Stimulated activated CD4-positive, alpha-beta T cell treated with anti-CD3 and anti-CD28 coated beads, Interleukin-4, amount 100 ng/mL, for 1 hour (primary cell): Measurements from ENCODE around the gene SSR3.
A peak's percentile ranks its signal among the peaks of the same experiment; 100 is the strongest.
"Not testable (repeated sequence)": the region's sequence is repeated elsewhere in the genome, so short reads cannot be mapped to it uniquely, and the experiment has no call there.

ENCODE experiments used
- DNase-seq: peaks from one replicate; pipeline ENCODE4 v3.0.0-alpha.2; 2020

The SSR3 gene

DNA sequence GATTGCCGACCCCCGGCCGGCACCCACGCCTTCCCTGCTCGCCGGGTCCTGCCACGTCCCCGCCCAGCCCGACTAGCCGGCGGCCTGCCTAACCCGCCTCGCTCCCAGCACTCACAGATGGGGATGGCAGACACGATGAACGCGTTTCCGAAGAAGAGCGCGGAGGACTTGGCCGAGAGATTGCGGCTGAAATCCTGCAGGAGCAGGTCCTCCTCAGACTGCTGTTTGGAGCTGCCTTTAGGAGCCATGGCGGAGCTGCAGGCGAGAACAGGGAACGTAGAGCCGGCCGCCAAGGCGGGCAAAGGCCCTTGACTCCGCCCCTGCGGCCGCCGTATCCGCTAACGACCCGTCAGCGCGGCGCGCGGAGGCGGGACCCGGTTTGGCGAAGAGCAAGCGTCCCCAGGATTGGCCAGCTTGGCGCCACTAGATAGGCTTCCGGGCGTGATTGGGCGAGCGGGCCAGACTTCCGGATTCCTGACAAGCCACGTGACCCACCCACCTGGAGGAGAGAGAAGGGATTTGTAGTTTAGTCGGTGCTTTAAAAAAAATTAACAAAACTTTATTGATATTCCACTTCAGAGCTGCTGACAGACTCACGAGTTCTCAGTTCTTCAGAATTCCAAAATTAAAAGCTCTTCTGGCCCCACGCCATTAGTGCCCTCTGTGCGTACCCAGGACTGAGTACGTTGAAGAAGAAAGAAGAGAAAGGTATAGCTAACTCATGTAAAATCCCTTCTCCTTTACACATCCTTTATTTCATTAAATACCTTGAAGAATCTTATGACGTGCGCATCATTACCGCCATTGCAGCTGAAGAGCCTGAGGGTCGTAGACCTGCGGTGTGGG, at the start of gene SSR3:
Gene SSR3, minus strand, starts transcription at position 276 of the 846 bp plus-strand sequence. Its CDS starts 28 bp downstream, at position 248.
- peak; percentile 99 for DNase-seq

DNA sequence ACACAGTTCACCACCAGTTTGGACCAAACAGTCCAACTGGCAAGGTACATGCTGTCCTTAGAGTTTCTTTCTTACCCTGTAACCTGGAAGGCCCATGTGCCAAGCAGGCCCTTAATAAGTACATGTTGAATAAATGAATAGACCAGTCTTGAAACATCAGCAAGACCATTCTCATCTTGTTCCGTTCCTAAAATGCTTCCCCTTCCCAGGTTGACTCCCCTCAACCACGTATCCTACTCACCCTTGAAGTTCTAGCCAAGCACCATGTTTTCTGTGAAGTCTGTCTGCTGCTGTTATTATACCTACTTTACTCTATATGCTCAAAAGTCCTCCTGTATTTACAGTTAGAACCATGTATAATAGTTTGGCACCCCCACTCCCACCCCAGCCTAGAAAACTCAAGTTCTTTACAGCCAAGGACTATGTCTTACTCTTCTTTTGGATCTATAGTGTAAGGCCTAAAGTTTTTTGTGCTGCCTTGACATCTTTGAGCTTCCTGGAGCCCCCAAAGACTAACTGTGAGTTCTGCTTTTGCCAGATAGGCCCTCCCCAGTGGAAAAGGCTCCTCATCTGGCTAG, 49.2 kb upstream of the SSR3 start:
- DNase-seq = no peak

DNA sequence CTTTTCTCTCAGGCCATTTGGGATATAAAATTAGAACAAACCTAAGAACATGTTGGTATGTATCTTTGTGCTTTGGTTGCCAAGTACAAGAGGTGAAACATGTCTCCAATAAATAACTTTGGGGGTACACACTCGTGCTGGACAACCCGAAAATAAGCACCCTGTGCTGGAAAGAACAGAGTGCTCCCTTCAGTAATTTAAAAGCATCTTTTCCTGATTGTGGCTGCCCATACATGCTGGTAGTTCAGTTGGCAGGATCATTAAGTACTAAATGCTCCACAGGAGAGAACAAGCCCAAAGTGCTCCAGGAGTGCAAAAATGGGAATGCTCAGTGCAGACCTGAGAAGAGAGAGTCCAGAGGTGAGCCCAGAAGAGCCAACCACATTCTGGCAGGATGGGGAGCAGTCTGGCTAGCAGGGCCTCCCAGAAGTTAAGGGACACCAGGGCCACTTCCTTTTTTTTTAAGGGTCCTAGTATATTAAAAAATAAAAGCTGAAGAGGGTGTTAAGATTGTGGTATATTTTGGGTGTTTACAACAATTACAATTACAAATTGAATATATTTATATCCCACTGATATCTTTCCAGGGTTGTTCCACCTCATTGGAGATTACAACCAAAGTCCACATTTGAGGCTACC, 48.6 kb upstream of the SSR3 start:
- DNase-seq = no peak

DNA sequence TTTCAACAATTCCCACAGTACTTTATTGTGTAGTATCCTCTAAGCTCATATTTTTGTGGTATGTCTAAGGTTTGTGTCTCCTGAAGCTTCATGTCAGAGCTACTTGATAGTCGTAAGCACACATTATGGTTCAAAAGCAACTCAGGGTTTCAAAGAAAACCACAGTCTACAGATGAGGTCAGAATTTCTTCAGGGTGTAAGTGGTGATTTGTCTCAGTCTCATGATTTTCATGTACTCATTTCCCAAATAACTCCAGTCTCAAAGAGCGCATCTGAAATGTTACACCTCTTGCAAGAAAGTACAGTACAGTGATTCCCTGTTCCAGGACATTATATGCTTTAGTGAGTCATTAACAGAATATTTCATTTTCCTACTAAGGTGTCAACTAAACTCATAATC, 47.5 kb upstream of the SSR3 start:
- no peak for DNase-seq

DNA sequence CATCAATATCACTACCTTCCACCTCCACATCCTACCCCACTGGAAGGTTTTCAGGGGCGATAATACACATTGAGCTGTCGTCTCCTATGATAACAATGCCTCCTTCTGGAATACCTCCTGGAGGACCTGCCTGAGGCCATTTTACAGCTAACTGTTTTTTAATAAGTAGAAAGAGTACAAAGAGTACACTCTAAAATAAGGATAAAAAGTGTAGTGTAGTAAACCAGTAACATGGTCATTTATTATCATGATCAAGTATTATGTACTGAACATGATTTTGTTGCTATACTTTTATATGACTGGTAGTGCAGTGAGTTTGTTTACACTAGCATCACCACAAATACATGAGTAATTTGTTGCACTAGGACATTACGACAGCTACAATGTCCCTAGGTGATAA, 46.6 kb upstream of the SSR3 start:
- no peak for DNase-seq

DNA sequence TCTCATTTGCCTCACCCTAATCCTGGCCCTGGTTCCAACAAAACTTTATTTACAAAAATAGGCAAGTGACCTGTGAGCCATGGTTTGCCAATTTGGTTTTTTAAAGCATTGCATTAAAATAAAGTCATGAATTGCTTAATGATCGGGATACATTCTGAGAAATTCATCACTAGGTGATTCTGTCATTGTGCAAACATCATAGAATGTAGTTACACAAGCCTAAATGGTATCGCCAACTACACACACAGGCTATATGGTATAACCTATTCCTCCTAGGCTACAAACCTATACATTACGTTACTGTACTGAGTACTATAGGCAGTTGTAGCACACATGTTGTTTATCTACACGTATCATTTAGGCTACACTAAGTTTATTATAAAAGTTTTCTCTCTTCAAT, 45.9 kb upstream of the SSR3 start:
- no peak for DNase-seq

DNA sequence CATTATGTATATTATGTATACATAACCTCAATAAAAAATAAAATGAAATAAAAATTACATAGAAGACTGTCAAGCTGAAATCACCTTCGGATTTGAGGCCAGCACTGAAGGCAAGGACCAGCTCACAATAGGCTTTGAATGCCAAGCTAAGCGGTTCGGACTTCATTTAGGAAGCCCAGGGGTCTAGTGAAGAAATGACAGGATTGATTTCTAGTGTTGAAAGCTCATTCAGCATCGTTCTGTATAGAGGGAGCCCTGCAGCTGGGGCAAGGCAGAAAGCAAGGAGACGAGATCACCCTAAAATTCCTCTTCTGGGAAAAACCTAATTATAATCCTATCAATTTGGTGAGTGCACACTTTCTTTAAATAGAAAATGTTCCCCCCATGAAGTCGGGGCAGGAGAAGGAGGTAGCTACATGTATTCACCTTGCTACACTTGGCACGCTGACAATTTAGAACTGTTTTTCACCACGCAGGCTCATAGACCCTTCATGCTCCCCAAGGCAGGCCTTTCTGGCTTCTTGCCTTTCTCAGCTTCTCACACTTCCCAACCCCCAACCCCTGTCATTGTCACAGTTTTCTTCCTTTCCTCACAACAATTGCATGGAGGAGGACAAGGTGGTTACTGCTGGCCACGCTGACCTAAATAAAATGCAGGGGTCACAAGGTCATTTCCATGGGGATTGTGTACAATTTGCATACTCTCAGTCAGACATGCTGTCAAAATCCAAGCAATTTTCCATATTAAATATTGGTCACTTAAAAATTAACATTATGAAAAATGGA, 44.4 kb upstream of the SSR3 start:
- no peak for DNase-seq

DNA sequence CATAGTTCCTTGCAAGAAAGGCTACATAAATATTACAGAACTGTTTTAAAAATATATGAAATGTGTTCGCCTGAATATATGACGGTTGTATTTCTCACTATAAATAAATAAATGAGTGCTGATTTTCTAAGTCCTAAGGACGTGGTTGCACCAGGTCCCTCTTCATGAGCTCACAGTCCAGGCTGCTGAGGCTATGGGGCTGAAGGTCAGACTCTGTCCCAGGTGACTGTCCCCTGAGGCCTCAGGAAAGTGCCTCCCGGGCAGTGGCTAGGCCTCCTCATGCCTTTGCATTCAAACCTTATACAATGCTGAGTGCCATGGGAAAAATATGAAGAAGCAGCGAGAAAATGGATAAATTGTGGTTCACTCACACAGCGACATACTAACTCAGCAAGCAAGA, 43.5 kb upstream of the SSR3 start:
- no peak for DNase-seq

DNA sequence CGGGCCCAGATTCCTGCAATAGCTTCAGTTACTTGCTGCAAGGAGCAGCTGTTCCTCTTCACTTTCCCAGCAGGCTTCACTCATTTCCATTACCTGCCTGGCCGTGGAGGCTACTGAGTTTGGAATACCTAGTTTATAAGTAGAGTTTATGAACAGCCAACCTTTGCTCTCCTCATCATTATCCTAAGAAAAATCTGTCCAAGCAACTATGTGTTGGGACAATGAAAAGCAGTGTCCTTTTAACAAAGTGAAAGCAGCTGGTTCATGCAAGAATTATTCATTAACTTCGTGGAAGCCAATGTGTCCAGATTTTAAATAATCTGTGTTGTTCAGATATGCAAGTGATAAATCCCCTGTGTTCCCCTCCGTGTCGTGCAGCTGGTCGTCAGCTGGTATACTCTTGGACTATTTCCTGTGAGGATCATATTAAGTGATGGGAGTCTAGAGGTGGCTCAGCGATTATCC, 39.3 kb upstream of the SSR3 start:
- no peak for DNase-seq

DNA sequence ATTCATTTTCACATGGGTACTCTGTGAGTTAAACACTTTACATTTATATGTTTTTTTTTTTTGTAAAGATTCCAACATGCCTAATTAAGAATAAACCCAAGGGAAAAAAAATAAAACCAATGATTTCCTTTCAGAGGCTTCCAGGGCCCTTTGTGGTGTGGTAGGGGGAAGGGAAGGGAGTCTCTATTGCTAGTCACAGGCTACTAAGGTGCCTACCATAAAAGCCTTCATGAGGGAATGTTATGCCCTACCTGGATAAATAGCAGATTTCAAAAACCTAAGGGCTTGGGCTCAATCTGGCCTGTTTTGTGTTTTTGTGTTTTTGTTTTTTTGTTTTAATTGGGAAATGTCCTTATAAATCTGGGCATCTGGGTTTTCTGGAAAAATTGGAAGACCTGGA, 38.9 kb upstream of the SSR3 start:
- DNase-seq = no peak

DNA sequence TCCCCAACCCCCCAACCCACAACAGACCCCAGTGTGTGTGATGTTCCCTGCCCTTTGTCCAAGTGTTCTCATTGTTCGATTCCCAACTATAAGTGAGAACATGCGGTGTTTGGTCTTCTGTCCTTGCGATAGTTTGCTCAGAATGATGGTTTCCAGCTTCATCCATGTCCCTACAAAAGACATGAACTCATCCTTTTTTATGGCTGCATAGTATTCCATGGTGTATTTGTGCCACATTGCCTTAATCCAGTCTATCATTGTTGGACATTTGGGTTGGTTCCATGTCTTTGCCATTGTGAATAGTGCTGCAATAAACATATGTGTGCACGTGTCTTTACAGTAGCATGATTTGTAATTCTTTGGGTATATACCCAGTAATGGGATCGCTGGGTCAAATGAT, 34.9 kb upstream of the SSR3 start:
- DNase-seq = not testable (repeated sequence)

DNA sequence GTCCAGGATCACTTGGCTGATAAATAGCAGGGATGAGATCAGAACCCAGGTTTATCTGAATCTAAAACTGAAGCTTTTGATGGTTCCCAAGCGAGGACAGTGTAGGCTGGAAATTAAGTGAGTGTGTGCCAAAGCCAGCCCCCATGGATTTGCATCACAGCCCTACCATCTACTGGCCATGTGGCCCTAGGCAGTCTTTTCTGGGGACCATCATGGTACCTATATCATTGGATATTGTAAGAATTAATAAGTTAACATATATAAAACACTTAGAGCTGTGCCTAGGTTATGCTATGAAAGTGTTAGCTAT, 32.8 kb upstream of the SSR3 start:
- no peak for DNase-seq

DNA sequence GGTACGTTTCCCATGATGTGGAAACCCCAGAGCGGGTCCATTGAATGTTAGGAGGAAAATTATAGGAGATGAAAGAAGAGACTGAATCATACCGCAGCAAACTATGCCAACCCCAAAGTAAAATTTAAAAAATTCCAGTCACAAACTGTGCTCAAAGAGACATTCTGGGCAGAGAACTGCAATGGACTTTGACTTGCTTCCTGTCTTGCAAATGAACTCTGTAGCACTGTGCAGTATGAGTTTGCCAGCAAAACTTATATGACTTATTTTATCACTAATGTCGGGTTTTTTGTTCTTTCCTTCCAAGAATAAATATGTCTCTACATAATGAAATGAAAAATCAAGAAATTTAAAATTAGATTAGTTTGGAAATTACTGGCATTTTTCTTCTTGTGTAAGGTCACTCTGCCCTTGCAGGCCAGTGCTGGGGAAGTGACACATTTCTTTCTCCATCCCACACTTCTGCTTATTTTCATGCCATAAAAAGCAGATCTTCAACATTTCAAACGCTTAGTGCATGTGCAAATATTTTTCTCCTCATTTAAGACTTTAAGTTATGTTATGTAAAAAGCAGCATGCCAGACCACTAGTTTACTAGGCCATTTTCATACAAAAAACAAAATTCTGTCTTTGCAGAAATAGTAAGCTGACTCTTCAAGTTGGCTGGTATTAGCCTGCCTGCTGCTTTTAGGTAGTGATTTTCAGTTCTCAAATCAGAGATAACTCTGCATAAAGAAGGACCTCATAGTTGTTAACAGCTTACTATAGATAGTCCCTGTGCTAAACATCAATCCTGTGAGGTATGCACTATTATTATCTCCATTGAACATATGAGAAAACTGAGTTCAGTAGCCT, 32.2 kb upstream of the SSR3 start:
- DNase-seq = no peak

DNA sequence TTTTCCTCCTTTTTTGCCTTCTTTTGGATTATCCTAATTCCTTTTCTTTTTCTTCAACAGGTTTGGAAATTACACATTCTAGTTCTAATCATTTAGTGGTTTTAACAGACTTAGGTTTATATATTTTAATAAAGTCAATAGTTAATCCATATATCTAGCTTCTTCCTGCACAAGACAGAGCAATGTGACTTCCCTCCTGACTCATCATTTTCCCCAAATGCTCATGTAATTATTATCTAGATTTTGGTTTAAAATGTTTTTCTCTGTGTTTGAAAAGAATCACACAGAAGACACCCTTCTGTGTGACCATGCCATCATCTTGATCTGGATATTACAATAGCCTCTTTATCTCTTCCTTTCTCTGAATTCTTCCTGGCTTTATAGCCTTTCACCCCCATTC, 28.6 kb upstream of the SSR3 start:
- DNase-seq = no peak

DNA sequence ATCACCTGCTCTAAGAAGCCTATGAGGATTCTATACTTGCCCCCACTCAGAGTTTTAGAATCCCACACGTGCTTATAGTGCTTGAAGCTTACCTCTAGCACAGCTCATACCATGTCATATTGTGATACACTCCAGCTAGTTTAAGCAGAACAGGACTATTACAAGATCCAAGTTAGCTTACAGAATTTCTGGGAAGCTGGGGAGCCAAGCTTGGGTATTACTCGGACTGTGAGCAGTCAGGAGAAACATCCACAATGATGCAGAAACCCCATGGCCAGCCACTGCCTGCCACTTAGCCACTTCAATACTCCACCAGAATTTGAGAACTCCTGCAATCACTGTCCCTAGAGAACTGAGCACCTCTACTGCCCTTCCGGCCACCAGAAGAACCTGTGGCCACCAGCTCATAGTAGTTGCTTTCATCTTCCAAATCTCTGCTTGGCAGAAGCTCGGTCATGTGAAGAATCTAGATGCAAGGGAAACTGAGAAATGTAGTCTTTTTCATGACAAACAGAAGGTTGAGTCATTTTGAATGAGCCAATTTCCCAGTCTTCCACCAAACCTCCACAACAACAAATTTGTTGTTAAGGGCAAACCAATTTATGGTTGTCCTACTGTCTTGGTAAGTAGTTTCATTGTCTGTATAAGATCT, 27.7 kb upstream of the SSR3 start:
- DNase-seq = no peak

DNA sequence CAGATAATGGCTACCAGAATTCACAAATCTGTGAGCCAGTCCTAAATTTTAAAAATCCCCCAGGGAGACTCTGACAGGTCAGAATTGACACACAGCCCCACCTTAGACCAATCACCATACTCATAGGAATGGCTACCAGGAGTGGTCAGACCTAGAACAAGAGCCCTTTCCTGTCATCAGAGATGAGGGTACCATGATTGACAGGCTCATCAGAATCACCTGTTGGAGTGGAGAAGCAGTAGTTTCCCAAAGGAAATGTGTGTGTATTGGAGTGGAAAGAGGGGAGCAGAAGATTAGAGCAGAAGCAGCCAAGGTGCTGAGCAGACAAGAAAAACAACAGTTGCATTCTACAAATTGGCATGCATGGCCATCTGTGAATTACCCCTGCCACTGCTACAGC, 27.0 kb upstream of the SSR3 start:
- DNase-seq = no peak

DNA sequence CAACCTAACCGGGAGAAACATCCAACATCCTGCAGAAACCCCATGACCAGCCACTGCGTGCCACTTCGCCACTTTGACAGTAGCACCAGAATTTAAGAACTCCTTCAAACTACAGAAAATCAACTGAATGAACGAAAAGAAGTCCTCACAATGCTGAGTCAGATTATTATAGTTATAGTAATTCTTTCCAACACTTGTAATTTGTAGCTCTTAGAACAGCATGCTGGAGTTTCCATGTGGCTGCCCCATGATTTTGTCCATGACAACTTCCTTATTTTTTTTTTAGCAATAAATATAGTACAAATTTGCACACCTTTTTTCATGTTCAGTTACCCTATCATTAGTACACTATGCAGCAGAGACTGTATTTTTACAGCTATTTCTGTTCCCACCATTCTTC, 26.1 kb upstream of the SSR3 start:
- DNase-seq = no peak

DNA sequence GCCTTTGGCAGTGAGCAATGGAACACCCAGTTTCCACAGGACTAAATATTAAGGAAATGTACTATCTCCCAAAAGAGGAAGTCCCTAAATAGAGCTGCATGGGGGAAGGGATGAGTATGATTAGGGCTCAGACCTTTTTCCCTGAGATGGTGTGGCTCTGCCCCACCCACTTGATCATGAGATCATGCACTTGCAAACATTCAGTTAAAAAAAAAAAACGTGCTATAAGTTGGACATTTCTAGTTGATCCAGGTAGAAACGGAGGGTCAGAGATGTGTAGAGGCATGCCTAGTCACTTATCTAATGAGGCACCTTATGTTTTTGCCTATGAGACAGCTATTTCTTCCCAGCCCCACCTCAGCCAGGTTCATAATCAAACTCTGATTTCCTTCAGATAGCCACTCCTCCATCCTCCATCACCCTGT, 24.5 kb upstream of the SSR3 start:
- DNase-seq = no peak

DNA sequence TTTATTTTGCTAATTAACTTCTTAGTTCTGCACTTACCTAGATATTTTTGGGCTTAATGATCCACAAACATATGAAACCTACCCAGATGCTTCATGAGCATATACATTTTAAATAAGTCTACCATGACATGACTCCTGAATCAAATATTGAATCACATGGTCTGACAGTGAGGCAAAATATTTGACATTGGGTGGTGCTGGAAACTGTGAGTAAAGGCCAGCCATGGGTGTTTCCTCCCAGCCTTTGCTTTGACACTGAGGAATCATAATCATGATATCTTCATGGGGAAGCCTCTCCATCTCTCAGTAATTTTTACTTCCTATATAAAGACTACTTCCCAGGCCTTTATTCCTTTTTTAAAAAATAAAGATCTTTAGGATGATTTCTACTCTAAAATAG, 22.8 kb upstream of the SSR3 start:
- DNase-seq = no peak

DNA sequence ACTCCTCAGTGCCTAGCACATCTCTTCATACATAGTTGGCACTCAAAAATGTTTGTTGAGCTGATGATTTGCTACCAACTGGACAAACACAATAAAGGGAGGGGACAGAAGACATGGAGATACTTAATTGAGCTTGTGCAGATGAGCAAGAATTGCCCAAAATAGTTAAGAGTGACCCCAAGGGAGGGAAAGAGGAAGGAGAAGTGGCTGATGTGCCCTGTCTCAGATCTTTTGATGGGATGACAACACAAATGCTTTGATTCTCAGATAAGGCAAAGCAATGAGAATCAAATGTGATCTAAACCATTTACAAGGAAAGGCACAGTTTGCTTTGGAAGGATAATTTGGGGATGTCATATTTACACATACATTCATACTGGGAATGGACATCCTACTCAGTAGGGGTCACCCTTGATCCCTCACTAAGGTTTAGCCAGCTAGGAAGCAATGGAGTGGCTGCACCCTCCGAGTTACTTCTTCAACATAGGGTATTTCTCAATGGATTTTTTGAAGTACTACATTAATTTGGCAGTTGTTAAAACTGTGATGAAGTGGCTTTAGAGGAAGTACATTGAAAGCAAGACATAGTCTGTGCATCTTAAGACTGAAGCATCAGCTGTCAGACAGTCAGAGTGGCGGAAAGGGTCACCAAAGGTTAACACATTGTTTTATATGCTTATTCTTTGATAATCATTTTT, 21.9 kb upstream of the SSR3 start:
- DNase-seq = no peak

DNA sequence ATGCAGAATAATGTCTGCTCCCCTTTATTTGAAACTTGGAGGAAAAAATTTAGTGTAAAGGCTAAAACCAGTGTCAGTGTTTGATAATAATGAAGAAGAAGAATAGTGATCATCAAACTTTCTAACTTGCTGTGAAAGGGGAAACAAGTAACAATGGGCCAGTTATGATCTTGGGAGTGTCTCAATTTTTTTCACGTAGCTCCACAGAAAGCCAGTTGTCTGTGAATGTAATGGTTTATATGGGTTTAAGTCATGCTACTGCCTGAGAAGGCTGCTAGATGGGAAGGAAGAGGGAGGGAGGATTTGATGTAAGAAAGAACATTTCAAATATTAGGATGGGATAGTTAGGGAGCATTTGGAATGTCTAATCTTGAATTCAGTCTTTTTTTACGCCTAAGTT, 21.1 kb upstream of the SSR3 start:
- no peak for DNase-seq
